ENCODE measurements around the gene OLA1.
"Not testable (repeated sequence)": the region's sequence is repeated elsewhere in the genome, so short reads cannot be mapped to it uniquely, and the experiment has no call there.

Gene OLA1

DNA sequence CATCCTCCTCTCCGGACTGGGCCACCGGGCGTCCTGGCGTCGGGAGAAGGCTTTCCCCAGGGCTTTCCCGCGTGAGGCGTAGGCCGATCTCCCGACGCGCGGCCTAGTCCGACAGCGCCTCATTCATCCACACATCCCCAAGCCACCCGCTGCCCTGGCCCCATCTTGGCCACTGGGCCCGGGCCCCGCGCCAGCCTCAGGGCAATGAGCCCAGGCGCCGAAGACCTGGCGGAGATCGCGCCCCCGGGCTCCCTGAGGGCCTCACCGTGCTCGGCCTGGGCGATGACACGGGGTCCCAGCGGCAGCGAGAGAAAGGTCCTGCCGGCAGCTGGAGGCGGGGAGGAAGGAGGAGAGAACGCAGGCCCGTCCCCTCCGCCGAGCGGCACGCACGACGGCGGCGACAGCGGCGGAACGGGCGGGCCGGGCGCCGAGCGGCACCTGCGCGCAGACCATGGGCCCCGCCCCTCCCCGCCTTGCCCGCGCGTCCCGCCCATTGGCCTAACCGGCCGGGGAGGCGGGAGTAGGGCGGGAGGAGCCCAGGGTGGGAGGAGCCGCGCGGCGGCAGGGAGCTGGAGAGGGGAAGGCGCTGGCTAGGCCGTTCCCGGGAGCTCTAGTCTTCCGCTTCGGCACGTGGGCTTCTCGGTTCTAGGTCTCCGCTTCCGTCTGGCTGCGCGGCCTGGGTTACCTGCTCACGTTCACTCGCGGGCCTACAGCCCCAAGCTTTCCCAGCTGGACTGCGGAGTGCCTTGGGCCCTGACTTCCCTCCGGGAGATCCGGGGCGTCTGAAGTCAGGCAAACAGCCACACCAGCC, at the start of gene OLA1:
Gene OLA1, minus strand, starts transcription at position 346 of the 811 bp plus-strand sequence. CDS start 1,717 bp downstream, outside the sequence.
- peak; percentile 96 for DNase-seq (ENCODE audit: low spot score)

DNA sequence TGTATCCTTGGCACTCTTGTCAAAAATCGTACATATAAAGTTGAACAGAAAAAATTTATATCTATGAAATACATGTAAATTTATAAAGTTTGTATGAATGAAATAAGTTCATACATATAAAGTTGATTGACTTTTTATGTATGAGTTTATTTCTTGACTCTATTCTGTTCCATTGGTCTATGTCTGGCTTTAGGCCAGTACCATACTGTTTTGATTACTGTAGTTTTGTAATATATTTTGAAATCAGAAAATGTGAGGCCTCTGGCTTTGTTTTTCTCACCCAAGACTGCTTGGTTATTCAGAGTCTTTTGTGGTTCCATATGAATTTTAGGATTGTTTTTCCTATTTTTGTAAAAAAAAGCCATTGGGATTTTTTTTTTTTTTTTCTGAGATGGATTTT, 44.6 kb upstream of the OLA1 start:
- DNase-seq (ENCODE audit: low spot score), result no peak

DNA sequence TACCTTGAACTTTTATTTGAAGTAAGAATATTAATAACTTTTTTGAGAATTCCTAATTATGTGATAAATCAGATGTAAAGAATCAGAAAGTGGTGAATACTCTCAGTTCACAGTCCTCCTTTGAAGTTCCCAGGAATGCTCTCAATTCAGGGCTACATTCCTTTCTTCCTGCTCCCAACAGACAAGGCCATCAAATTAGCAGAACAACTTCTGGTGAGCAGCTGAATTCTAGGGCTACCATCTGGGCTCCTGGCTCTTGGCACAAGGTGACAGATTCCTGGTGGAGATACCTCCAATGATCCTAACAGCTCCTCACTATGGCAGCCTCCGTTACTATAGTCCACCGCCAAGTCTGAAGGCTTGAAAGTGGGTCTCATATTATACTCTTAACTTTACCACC, 37.8 kb upstream of the OLA1 start:
- no peak for DNase-seq (ENCODE audit: low spot score)

DNA sequence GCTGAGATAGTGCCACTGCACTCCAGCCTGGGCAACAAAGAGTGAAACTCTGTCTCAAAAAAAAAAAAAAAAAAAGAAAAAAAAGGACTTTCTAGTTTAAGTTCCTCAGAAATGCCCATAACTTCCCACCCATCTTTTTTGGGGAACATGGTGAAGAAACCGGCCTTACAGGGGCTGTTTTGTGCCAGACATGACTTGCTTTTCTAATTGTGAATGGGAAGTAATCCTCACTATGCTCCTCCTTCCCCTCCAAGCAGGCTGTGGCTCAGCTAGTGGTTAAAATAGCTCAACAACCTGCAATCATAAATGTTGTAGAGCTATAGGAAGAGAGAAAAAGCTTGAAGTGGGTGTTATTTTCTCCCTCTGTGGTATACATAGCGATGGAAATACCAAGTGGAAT, 34.1 kb upstream of the OLA1 start:
- DNase-seq (ENCODE audit: low spot score), result no peak

DNA sequence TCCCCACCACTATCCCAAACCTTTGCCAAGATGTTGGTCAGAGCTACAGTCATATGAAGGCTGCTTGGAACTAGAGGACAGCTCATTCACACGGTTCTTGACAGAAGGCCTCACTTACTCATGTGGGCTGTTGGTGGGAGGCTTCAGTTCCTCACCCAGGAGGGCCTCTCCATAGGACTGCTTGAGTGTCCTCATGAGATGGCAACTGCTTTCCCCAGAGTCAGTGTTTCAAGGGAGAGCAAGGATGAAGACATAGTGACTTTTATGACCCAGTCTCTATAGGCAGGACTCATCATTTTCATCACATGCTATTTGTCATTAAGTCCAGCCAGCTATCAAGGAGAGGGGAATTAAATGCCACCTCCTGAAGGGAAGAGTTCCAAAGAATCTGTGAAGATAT, 33.4 kb upstream of the OLA1 start:
- no peak for DNase-seq (ENCODE audit: low spot score)

DNA sequence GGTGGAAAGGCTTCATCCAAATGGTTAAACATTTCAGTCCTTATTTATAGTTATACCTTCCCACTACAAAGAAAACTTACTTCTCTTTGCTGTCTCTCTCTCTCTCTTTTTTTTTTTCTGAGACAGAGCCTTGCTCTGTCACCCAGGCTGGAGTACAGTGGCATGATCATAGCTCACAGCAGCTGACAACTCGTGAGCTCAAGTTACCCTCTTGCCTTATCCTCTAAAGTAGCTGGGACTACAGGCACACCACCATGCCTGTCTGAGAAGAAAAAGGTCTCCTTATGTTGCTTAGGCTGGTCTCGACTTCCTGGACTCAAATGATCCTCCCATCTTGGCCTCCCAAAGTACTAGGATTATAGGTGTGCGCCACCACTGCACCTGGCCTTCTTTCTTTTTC, 32.3 kb upstream of the OLA1 start:
- DNase-seq (ENCODE audit: low spot score), result no peak

DNA sequence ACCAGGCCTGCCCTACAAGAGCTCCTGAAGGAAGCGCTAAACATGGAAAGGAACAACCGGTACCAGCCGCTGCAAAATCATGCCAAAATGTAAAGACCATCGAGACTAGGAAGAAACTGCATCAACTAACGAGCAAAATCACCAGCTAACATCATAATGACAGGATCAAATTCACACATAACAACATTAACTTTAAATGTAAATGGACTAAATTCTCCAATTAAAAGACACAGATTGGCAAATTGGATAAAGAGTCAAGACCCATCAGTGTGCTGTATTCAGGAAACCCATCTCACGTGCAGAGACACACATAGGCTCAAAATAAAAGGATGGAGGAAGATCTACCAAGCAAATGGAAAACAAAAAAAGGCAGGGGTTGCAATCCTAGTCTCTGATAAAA, 21.9 kb upstream of the OLA1 start:
- DNase-seq (ENCODE audit: low spot score), result not testable (repeated sequence)

DNA sequence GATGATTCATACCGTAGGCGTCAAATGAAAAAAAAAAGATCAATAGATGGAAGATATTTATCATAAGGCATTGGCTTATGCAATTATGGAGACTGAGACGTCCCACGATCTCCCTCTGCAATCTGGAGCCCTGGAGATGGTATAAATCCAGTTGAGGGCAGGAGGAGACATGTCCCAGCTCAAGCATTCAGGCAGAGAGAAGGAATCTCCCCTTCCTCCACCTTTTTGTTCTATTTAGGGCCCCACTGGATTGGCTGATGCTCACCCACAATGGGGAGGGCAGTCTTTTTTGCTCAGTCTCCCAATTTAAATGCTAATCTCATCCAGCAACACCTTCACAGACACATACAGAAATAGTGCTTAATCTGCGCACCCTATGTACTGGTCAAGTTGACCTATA, 18.0 kb upstream of the OLA1 start:
- DNase-seq (ENCODE audit: low spot score), result no peak

DNA sequence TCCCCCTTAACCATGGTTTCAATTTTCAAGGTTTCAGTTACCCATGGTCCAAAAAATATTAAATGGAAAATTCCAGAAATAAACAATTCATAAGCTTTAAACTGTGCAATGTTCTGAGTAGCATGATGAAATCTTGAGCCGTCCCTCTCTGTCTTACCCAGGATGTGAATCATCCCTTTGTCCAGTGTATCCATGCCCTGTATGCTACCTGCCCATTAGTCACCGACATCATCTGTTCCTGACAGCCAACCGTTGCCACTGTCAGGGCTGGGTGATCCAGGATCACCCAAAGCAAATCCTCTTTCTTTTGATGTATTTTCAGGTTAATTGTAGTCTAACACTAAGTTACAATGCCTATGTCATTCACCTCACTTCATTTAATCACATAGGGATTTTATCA, 15.7 kb upstream of the OLA1 start:
- DNase-seq (ENCODE audit: low spot score), result peak; percentile 67

DNA sequence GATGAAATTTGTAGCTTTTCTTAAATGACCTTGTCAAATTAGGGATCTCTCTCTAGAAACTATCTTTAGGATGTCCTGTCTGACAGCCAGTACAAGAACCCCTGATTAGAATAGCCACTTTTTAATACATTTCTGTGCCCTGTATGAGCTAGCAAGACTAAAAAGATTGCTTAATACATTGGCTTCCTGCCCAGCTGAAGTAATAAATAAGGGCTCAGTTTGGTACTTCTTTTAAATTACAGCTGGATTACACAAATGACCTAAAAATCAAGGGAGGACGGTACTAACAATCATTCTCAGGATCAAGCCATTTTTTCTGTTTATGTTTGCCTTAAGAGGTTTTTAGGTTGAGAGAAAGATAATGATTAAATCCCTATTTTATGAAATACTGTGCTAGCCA, 11.6 kb upstream of the OLA1 start:
- DNase-seq (ENCODE audit: low spot score), result peak; percentile 33

DNA sequence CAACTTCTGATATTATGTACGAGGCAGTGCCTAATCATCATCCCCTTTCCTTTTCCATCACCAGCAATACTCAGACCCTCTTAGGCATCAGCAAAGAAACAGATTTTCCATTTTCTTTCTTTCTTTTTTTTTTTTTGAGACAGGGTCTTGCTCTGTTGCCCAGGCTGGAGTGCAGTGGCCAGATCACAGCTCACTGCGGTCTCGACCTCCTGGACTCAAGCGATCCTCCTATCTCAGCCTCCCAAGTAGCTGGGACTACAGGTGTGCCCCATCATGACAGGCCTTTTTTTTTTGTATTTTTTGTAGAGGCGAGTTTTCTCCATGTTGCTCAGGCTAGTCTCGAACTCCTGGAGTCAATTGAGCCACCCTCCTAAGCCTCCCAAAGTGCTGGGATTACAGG, 5.9 kb upstream of the OLA1 start:
- DNase-seq (ENCODE audit: low spot score), result no peak

DNA sequence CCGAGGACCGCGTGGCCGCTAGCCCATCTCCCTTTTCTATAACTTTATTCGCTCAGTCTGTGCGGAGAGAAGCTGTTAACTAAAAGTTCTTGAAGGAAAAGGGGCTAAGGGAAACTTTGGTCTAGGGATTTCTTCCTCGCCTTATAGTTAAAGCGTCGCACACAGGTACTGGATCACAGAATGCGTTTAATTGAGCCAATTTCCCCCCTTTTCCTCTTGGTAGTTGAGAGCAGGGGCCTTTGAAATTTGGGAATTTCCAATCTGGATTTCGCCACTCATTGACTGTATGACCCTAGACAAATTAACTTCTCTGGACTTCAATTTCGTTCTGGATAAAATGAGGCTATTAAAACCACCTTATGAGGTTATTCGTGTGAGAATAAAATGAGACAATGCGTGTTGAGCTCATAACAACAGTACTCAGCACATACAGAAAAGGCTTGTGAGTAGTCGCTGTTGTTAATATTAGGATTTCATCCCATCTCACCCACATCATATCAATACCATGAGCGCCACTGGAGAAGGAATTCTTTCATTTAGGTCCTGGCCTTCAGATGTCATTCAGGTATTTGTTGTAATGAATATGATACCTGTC, 763 bp upstream of the OLA1 start:
- DNase-seq (ENCODE audit: low spot score), result no peak

DNA sequence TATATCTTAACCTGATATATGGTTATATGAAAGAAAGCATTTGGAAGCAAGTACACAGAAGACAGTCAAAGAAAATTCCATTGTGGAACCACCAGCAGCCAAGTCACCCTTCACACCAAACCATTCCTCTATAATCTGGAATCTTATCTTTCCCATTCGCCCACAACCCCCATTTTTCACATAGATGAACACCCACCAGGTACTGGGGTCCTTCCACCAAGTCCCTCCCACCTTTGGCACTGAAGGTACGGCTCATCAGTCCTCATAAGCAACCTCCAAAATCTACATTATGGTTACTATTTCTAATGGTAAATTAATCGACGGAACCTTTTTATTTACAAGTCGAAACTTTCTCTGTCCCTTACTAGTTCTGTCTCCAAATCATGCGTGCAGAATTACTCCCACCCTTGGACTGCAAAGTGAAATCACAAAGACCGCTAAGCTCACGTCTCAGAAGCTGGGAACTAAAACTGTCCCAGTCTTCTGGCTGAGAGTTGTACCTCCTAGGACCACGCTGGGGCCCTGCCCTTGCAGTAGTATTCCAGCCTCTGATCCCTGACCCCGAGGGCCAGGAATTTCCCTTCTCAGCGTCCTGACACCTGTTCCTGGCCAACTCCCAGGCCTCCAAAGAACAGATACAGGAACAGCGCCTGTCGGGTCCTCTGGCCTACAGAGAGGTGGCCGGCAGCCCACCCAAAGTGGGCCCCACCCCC, 702 bp downstream of the OLA1 start:
- DNase-seq (ENCODE audit: low spot score), result no peak

DNA sequence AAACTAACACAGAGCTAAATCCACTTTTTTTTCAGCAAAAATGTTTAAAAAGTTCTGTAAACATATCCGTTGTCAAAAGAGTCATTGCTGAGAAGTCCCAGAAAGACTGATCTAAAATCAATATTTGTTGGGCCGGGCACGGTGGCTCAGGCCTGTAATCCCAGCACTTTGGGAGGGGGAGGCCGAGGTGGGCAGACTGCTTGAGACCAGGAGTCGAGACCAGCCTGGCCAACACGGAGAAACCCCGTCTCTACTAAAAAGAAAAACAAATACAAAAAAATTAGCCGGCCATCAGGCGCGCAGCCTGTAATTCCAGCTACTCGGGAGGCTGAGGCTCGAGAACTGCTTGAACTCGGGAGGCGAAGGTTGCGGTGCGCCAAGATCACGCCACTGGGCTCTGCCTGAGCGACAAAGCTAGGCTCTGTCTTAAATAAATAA, 1.4 kb downstream of the OLA1 start:
- no peak for DNase-seq (ENCODE audit: low spot score)

DNA sequence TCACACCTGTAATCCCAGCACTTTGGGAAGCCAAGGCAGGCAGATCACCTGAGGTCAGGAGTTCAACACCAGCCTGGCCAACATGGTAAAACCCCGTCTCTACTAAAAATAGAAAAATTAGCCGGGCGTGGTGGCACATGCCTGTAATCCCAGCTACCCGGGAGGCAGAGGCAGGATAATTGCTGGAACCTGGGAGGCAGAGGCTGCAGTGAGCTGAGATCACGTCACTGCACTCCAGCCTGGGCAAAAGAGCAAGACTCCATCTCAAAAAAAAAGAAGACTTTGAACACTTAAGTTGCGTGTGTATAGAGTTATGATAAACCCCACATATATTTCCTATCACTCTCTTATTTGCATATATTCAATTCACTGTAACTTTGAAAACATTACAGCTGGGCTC, 2.7 kb downstream of the OLA1 start:
- DNase-seq (ENCODE audit: low spot score), result not testable (repeated sequence)

DNA sequence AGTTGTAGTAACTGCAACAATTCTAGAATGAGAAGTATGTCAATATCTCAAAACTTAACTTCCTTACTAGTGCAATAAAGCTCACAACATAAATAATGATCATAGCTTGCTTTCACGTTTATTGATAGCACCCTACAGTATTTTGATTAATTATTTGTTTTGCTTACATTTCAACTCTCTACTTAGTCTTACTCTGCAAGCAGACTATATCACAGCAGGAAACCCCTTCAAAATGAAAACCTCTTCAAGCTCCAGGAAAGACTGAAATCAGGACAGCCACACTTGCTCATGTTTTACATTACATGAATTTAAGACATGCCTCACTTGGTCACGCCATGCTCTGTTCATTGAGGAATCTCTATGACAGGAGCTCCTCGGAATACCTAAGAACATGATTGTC, 3.3 kb downstream of the OLA1 start:
- no peak for DNase-seq (ENCODE audit: low spot score)

DNA sequence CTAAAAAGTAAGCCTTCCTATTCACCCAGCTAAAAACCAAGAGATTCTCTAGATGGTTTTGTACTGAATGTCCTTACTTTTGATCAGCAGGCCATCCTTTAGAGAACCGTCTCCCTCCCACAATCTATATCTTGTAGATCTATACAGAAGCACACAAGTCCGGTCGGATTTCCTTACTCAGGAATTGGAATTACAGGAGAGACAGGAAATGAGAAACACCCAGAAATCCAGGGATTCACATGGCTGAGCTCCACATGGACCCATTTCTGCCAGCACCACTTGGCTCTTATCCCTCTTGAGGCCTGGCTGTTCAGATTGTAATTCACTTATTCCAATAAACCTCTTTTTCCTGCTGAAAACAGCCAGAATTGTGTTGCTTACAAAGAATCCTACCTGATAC, 4.5 kb downstream of the OLA1 start:
- DNase-seq (ENCODE audit: low spot score), result no peak

DNA sequence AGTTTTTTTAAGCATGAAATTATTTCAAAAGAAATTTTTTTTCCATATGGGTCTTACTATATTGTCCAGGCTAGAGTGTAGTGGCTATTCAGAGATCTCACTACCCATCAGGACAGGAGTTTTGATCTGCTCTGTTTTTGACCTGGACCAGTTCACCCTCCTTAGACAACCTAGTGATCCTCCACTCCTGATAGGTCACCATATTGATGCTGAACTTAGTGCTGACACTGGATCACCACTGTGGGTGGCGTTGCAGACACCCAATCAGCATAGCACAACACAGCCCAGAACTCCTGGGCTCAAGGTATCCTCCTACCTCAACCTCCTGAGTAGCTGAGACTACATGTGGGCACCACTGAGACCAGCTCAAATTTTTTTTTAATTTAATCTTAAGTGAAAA, 8.2 kb downstream of the OLA1 start:
- no peak for DNase-seq (ENCODE audit: low spot score)

DNA sequence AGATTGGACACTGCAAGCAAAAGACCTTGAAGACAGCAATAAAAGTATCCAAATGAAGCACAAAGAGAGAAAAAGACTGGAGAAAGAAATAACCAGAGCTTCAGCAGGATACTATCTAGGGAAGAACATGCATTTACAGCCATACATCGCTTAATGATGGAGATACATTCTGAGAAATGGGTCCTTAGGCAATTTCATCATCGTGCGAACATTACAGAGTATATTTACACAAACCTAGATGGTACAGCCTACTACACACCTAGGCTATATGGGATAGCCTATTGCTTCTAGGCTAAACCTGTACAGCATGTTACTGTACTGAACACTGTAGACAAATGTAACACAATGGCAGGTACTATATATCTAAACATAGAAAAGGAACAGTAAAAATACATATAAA, 11.9 kb downstream of the OLA1 start:
- DNase-seq (ENCODE audit: low spot score), result no peak

DNA sequence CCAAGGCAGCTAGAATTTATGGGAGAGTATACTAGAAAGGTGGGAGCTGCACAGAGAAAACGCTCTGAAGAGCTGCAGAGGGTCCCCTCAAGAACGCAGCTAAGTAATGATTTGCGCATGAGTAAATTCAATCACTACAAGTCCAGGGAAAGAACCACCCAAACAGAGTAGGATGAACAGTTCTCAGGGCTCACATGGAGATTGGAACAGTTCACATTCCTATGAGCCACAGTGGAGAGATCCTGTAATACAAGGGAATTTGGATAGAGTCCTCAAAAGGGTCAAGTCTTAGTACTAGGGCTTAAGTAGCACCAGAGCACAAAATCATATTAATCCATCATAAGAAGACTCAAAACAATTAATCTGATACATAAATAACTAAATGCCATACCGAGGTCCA, 12.7 kb downstream of the OLA1 start:
- DNase-seq (ENCODE audit: low spot score), result no peak

DNA sequence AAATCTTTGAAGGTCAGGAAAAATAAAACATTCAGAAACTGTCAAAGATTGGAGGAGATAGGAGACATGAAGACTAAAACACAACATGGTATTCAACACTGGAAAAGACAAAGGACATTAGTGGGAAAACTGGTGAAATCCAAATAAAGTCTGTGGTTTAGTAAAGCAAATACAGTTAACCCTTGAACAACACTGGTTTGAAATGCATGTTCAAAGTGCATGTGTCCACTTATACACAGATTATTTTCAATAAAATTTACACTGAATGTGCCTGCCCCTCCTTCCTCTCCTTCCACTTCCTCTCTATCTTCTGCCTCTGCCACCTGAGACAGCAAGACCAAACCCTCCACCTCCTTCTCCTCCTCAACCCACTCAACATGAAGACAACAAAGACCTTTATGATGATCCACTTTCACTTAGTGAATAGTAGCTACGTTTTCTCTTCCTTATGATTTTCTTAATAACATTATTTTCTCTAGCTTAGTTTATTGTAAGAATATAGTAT, 14.5 kb downstream of the OLA1 start:
- no peak for DNase-seq (ENCODE audit: low spot score)

DNA sequence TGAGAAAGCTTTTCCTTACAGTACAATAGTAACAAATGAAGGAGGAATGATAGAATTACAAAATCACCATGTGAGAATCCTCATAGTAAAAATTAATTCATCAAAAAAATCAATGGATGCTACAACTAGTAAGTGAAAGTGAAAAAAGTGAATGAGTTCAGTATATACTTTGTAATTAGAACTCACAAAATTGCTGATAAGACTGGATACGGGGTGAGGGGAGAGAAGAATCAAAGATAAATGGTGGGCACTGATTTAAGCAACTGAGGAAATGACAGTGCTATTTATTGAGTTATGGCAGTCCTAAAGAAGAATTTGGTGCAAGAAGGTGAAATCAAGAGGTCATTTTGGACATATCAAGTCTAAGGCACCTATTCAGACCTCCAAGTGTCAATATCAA, 20.6 kb downstream of the OLA1 start:
- DNase-seq (ENCODE audit: low spot score), result no peak

DNA sequence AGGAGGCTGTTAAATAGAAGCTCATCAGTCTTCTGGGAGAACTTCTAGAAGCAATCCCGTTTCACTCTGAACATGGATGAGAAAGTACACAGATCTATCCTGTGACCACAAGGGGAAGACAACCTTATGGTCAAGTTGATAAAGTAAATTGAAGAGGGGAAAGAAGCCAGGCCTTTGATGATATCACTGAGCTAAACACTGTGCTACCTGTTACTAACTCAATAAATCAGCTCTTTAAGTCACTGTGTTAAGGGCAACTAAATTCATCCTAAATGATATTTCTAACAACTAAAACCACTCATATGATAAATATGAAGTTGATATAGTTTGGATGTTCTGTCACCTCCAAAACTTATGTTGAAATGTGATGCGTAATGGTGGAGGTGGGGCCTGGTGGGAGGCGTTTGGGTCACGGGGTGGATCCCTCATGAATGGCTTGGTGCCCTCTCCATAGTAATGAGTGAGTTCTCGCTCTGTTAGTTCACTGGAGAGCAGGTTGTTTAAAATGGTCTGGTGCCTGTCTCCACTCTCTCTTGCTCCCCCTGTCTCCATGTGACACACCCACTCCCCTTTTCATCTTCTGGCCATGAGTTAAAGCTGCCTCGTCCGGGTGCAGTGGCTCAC, 23.6 kb downstream of the OLA1 start:
- DNase-seq (ENCODE audit: low spot score), result no peak
